Measurements from ENCODE around the gene HSPB8.

Gene HSPB8

GRCh38 chr12:119178544-119179334 is at the start of gene HSPB8:
HSPB8 (plus strand) TSS chr12:119178931; CDS start chr12:119179313, 382 bp downstream.
- Histone ChIP-seq H3K9me3 (ENCODE audit: control insufficient read depth, low read length) (no peaks in the 10 kb centered on the region), H3K27ac (peak within 1 kb of the TSS; percentile 98), H2AFZ (peak within 1 kb of the TSS; percentile 80), H3K4me1 (peaks cover 29% of the 10 kb centered on the region), H3K4me2 (ENCODE audit: low read length) (peak within 1 kb of the TSS; percentile 82), H3K27me3 (ENCODE audit: control insufficient read depth, insufficient read depth, low read length) (no peaks in the 10 kb centered on the region), H3K36me3 (ENCODE audit: control insufficient read depth, insufficient read depth, low read length) (no peaks in the 10 kb centered on the region), H3K4me3 (ENCODE audit: low read depth, low read length) (peak within 1 kb of the TSS; percentile 89), H3K9ac (peak within 1 kb of the TSS; percentile 71), H3K79me2 (peaks cover 17% of the 10 kb centered on the region)
- TF ChIP-seq CTCF (IDR thresholded peaks at IDR 0.05) = no peak

GRCh38 chr12:119129827-119130434 is 48.8 kb upstream of the HSPB8 start:
- no peak overlapping the region for H3K4me2 ChIP-seq (ENCODE audit: low read length)
- H3K36me3 ChIP-seq (ENCODE audit: control insufficient read depth, insufficient read depth, low read length) = no peaks in the 10 kb centered on the region
- H3K79me2 ChIP-seq = no peaks in the 10 kb centered on the region
- no peak overlapping the region for H3K9ac ChIP-seq
- H3K9me3 ChIP-seq (ENCODE audit: control insufficient read depth, low read length) = no peaks in the 10 kb centered on the region
- peaks cover 6% of the 10 kb centered on the region for H3K4me1 ChIP-seq
- H3K27ac ChIP-seq = no peak overlapping the region
- H3K4me3 ChIP-seq (ENCODE audit: low read depth, low read length) = no peak overlapping the region
- no peak overlapping the region for H2AFZ ChIP-seq
- no peak for TF ChIP-seq CTCF (IDR thresholded peaks at IDR 0.05)
- no peaks in the 10 kb centered on the region for H3K27me3 ChIP-seq (ENCODE audit: control insufficient read depth, insufficient read depth, low read length)

GRCh38 chr12:119130523-119130922 is 48.2 kb upstream of the HSPB8 start:
- H3K9ac ChIP-seq = no peak overlapping the region
- no peaks in the 10 kb centered on the region for H3K9me3 ChIP-seq (ENCODE audit: control insufficient read depth, low read length)
- no peak overlapping the region for H3K27ac ChIP-seq
- H3K79me2 ChIP-seq = no peaks in the 10 kb centered on the region
- H3K27me3 ChIP-seq (ENCODE audit: control insufficient read depth, insufficient read depth, low read length) = no peaks in the 10 kb centered on the region
- H2AFZ ChIP-seq = no peak overlapping the region
- no peak overlapping the region for H3K4me2 ChIP-seq (ENCODE audit: low read length)
- no peak overlapping the region for H3K4me3 ChIP-seq (ENCODE audit: low read depth, low read length)
- no peak for TF ChIP-seq CTCF (IDR thresholded peaks at IDR 0.05)
- H3K4me1 ChIP-seq = peaks cover 6% of the 10 kb centered on the region
- H3K36me3 ChIP-seq (ENCODE audit: control insufficient read depth, insufficient read depth, low read length) = no peaks in the 10 kb centered on the region

GRCh38 chr12:119134284-119135072 is 44.3 kb upstream of the HSPB8 start:
- Histone ChIP-seq H2AFZ (no peak overlapping the region), H3K27ac (peak overlapping the region; percentile 76), H3K9ac (no peak overlapping the region), H3K4me2 (ENCODE audit: low read length) (no peak overlapping the region), H3K4me1 (peaks cover 6% of the 10 kb centered on the region), H3K36me3 (ENCODE audit: control insufficient read depth, insufficient read depth, low read length) (no peaks in the 10 kb centered on the region), H3K27me3 (ENCODE audit: control insufficient read depth, insufficient read depth, low read length) (no peaks in the 10 kb centered on the region), H3K79me2 (no peaks in the 10 kb centered on the region), H3K9me3 (ENCODE audit: control insufficient read depth, low read length) (no peaks in the 10 kb centered on the region), H3K4me3 (ENCODE audit: low read depth, low read length) (no peak overlapping the region)
- TF ChIP-seq CTCF (IDR thresholded peaks at IDR 0.05) = no peak

Measured in parathyroid adenoma (tissue), 2 donors.